Natural killer cell (primary cell): ENCODE data around the gene WDR45B. TPM values are rescaled to one million over a fixed set of nuclear protein-coding genes. Genes with fewer than 3 reads are reported as not detected.

Source experiments
- ATAC-seq, 3 donors: fragments of 150-1000 bp in 2 of 3; fragments of 200-7000 bp in 1 of 3; cut with Tn5 transposase; 1 replicate in 1 of 3; 2 replicates in 2 of 3; pipeline ENCODE4 v1.10.0; 2021; ENCODE audit warnings: mild to moderate bottlenecking in 2 of 3, moderate library complexity in 2 of 3
- DNase-seq, 2 donors: peaks; one replicate each; pipeline versions ENCODE4 v3.0.0 to v3.0.0-alpha.2; 2013 to 2021; ENCODE audit warnings: mixed read lengths in 1 of 2
- H3K27ac ChIP-seq: one replicate; pipeline ENCODE4 v1.5.1; 2013; ENCODE audit warnings: mild to moderate bottlenecking, low read length
- H3K27me3 ChIP-seq: one replicate; pipeline ENCODE4 v1.6.1; 2013; ENCODE audit warnings: low read length; ENCODE audit not compliant: control insufficient read depth, insufficient read depth
- H3K36me3 ChIP-seq: one replicate; pipeline ENCODE4 v1.6.1; 2013; ENCODE audit warnings: low read length; ENCODE audit not compliant: control insufficient read depth, insufficient read depth
- H3K4me1 ChIP-seq: one replicate; pipeline ENCODE4 v1.6.1; 2013; ENCODE audit warnings: low read length; ENCODE audit not compliant: control insufficient read depth, insufficient read depth
- H3K4me3 ChIP-seq: one replicate; pipeline ENCODE4 v1.5.1; 2013; ENCODE audit warnings: low read length
- H3K9me3 ChIP-seq: one replicate; pipeline ENCODE4 v1.6.1; 2013; ENCODE audit warnings: low read length; ENCODE audit not compliant: control insufficient read depth, insufficient read depth
- H3K27ac Mint-ChIP-seq, 2 donors: one replicate each; pipeline ENCODE4 v1.8.0; 2022; ENCODE audit warnings: mild to moderate bottlenecking in 2 of 2, mixed read lengths in 2 of 2, moderate library complexity in 1 of 2
- H3K27me3 Mint-ChIP-seq, 2 donors: one replicate each; pipeline ENCODE4 v1.8.0; 2022; ENCODE audit warnings: low read depth in 2 of 2, mixed read lengths in 2 of 2
- H3K36me3 Mint-ChIP-seq: one replicate; pipeline ENCODE4 v1.8.0; 2022; ENCODE audit warnings: mixed read lengths
- H3K4me1 Mint-ChIP-seq, 2 donors: one replicate each; pipeline ENCODE4 v1.8.0; 2022; ENCODE audit warnings: mixed read lengths in 2 of 2
- H3K4me3 Mint-ChIP-seq: one replicate; pipeline ENCODE4 v1.8.0; 2022; ENCODE audit warnings: mild to moderate bottlenecking, moderate library complexity, mixed read lengths
- H3K9me3 Mint-ChIP-seq, 2 donors: one replicate each; pipeline ENCODE4 v1.8.0; 2022; ENCODE audit warnings: mixed read lengths in 2 of 2
- CTCF ChIP-seq: fragments of 200-600 bp; IDR thresholded peaks from one replicate; pipeline ENCODE4 v1.8.0; 2022; ENCODE audit warnings: antibody characterized with exemption
- WGBS: methylation state at CpG from one replicate; pipeline ENCODE4 v1.1.7; 2013; ENCODE audit warnings: missing lambda C conversion rate; ENCODE audit not compliant: insufficient coverage; 5-methylcytosine and 5-hydroxymethylcytosine counted together
- intact Hi-C: fragments of 100-400 bp; cut with micrococcal nuclease; formaldehyde crosslinking; loops from one replicate; pipeline ENCODE4 v1.14.2; 2022
- total RNA-seq, 4 donors: library from RNA; stranded (reverse); fragments of 120-200 nt in 1 of 4; gene quantifications; one replicate each; pipeline versions ENCODE4 v1.2.3 to v1.2.4, GENCODE V29; 2013 to 2022

The WDR45B gene
- total RNA-seq, 3 donors from 2014 or later (not counting 1 experiment from before 2014, with no cell fraction given), result 81.8 to 112 (median 94.6) TPM

- ATAC-seq, result no peak
- H3K27ac Mint-ChIP-seq, result no peak overlapping the region
- no peak overlapping the region for H3K27ac ChIP-seq
- no peaks in the 10 kb centered on the region for H3K9me3 ChIP-seq
- H3K4me3 Mint-ChIP-seq, result no peak overlapping the region
- 91% methylated on average over 9 of the region's 10 CpGs for WGBS
- H3K36me3 Mint-ChIP-seq, result no peaks in the 10 kb centered on the region
- intact Hi-C loops, result no loop called here
- no peaks in the 10 kb centered on the region for H3K27me3 ChIP-seq
- H3K9me3 Mint-ChIP-seq, result no peaks in the 10 kb centered on the region
- no peak for DNase-seq
- H3K4me1 Mint-ChIP-seq, result no peaks in the 10 kb centered on the region
- H3K27me3 Mint-ChIP-seq, result no peaks in the 10 kb centered on the region
- no peaks in the 10 kb centered on the region for H3K36me3 ChIP-seq
- H3K4me1 ChIP-seq, result no peaks in the 10 kb centered on the region
- no peak for TF ChIP-seq CTCF
- H3K4me3 ChIP-seq, result no peak overlapping the region
These were observed 39.2 kb upstream of the WDR45B start for GRCh38 chr17:82687375-82687861.

GRCh38 chr17:82686366-82687324, 38.4 kb upstream of the WDR45B start:
- no peaks in the 10 kb centered on the region for H3K9me3 ChIP-seq
- no peak for TF ChIP-seq CTCF
- DNase-seq (no peak), ATAC-seq (no peak)
- H3K27me3 ChIP-seq, result no peaks in the 10 kb centered on the region
- no peak overlapping the region for H3K4me3 Mint-ChIP-seq
- no peak overlapping the region for H3K4me3 ChIP-seq
- peaks cover 0 to 5% of the 10 kb centered on the region in 2 donors for H3K9me3 Mint-ChIP-seq
- WGBS, result 95% methylated on average over 18 of the region's 19 CpGs
- no peaks in the 10 kb centered on the region for H3K36me3 Mint-ChIP-seq
- intact Hi-C loops, result no loop called here
- no peaks in the 10 kb centered on the region for H3K27me3 Mint-ChIP-seq
- H3K4me1 ChIP-seq, result no peaks in the 10 kb centered on the region
- H3K27ac ChIP-seq, result no peak overlapping the region
- H3K36me3 ChIP-seq, result no peaks in the 10 kb centered on the region
- no peaks in the 10 kb centered on the region for H3K4me1 Mint-ChIP-seq
- no peak overlapping the region for H3K27ac Mint-ChIP-seq

GRCh38 chr17:82685291-82685690, 37.0 kb upstream of the WDR45B start:
- H3K4me3 ChIP-seq, result no peak overlapping the region
- no peak for ATAC-seq
- no peaks in the 10 kb centered on the region for H3K36me3 Mint-ChIP-seq
- no peak overlapping the region for H3K27ac Mint-ChIP-seq
- H3K4me1 ChIP-seq, result no peaks in the 10 kb centered on the region
- H3K36me3 ChIP-seq, result no peaks in the 10 kb centered on the region
- peaks cover 5% of the 10 kb centered on the region for H3K9me3 ChIP-seq
- H3K27ac ChIP-seq, result no peak overlapping the region
- no peaks in the 10 kb centered on the region for H3K4me1 Mint-ChIP-seq
- DNase-seq, result no peak
- intact Hi-C loops, result no loop called here
- H3K27me3 Mint-ChIP-seq, result no peaks in the 10 kb centered on the region
- no peak overlapping the region for H3K4me3 Mint-ChIP-seq
- peaks cover 0 to 5% of the 10 kb centered on the region in 2 donors for H3K9me3 Mint-ChIP-seq
- no peaks in the 10 kb centered on the region for H3K27me3 ChIP-seq
- 95% methylated on average over 12 of the region's 12 CpGs for WGBS
- no peak for TF ChIP-seq CTCF
